H9 (cell line): ENCODE results near the gene SUN1. TPM values are rescaled to one million over a fixed set of nuclear protein-coding genes. Genes with fewer than 3 reads are reported as not detected.

Source experiments
- DNase-seq: peaks from one replicate; pipeline ENCODE4 v3.0.0-alpha.2; 2017
- H2AFZ ChIP-seq: one replicate; pipeline ENCODE4 v1.6.1; 2013; ENCODE audit warnings: mild to moderate bottlenecking, low read length, control low read depth, moderate library complexity
- H2AK5ac ChIP-seq: 2 replicates; pipeline ENCODE4 v1.6.1; 2013; ENCODE audit warnings: low read length, control low read depth, mixed read lengths; ENCODE audit not compliant: insufficient read length
- H2BK120ac ChIP-seq: one replicate; pipeline ENCODE4 v1.6.1; 2013; ENCODE audit warnings: low read depth, mild to moderate bottlenecking, low read length, control low read depth, inconsistent platforms; ENCODE audit not compliant: poor library complexity, severe bottlenecking
- H2BK12ac ChIP-seq: 2 replicates; pipeline ENCODE4 v1.6.1; 2013; ENCODE audit warnings: low read length, control low read depth, mixed read lengths, low read depth; ENCODE audit not compliant: insufficient read length
- H2BK15ac ChIP-seq: 2 replicates; pipeline ENCODE4 v1.6.1; 2013; ENCODE audit warnings: low read depth, low read length, control low read depth
- H2BK20ac ChIP-seq: one replicate; pipeline ENCODE4 v1.6.1; 2013; ENCODE audit warnings: low read depth, mild to moderate bottlenecking, low read length, control low read depth, inconsistent platforms; ENCODE audit not compliant: poor library complexity, severe bottlenecking
- H2BK5ac ChIP-seq: 2 replicates; pipeline ENCODE4 v1.6.1; 2013; ENCODE audit warnings: low read length, control low read depth, mixed read lengths; ENCODE audit not compliant: insufficient read length
- H3K14ac ChIP-seq: 2 replicates; pipeline ENCODE4 v1.6.1; 2013; ENCODE audit warnings: low read length, control low read depth; ENCODE audit not compliant: insufficient read depth
- H3K18ac ChIP-seq: 2 replicates; pipeline ENCODE4 v1.6.1; 2013; ENCODE audit warnings: low read depth, mild to moderate bottlenecking, mixed read lengths, low read length, control low read depth; ENCODE audit not compliant: insufficient read length
- H3K23ac ChIP-seq: 2 replicates; pipeline ENCODE4 v1.6.1; 2013; ENCODE audit warnings: low read length, control low read depth, mixed read lengths, low read depth; ENCODE audit not compliant: insufficient read length
- H3K23me2 ChIP-seq: 2 replicates; pipeline ENCODE4 v1.6.1; 2013; ENCODE audit warnings: low read depth, mild to moderate bottlenecking, mixed read lengths, low read length, control low read depth; ENCODE audit not compliant: insufficient read length, poor library complexity, severe bottlenecking
- H3K27ac ChIP-seq: 2 replicates; pipeline ENCODE4 v1.5.1; 2013; ENCODE audit warnings: low read length, control low read depth, mixed read lengths, low read depth; ENCODE audit not compliant: insufficient read length
- H3K27me3 ChIP-seq: 2 replicates; pipeline ENCODE4 v1.6.1; 2013; ENCODE audit warnings: low read length, control low read depth, inconsistent platforms; ENCODE audit not compliant: insufficient read depth
- H3K4ac ChIP-seq: 2 replicates; pipeline ENCODE4 v1.6.1; 2013; ENCODE audit warnings: low read depth, mild to moderate bottlenecking, control low read depth, inconsistent platforms, low read length, moderate library complexity
- H3K4me1 ChIP-seq: 2 replicates; pipeline ENCODE4 v1.6.1; 2013; ENCODE audit warnings: low read length, control low read depth, inconsistent platforms; ENCODE audit not compliant: insufficient read depth
- H3K4me2 ChIP-seq: 2 replicates; pipeline ENCODE4 v1.6.1; 2013; ENCODE audit warnings: low read length, control low read depth, mixed read lengths; ENCODE audit not compliant: insufficient read length, insufficient read depth
- H3K56ac ChIP-seq: 2 replicates; pipeline ENCODE4 v1.6.1; 2013; ENCODE audit warnings: low read depth, mild to moderate bottlenecking, mixed read lengths, low read length, control low read depth; ENCODE audit not compliant: insufficient read length
- H3K79me1 ChIP-seq: 2 replicates; pipeline ENCODE4 v1.6.1; 2013; ENCODE audit warnings: low read depth, mild to moderate bottlenecking, moderate library complexity, low read length, control low read depth, inconsistent platforms; ENCODE audit not compliant: insufficient read depth, poor library complexity, severe bottlenecking
- H3K79me2 ChIP-seq: 2 replicates; pipeline ENCODE4 v1.6.1; 2013; ENCODE audit warnings: low read length, control low read depth, inconsistent platforms; ENCODE audit not compliant: insufficient read depth
- H3K9ac ChIP-seq: 2 replicates; pipeline ENCODE4 v1.6.1; 2013; ENCODE audit warnings: low read length, control low read depth, mixed read lengths; ENCODE audit not compliant: insufficient read length; ENCODE audit errors: extremely low read depth
- H3K9me3 ChIP-seq: one replicate; pipeline ENCODE4 v1.6.1; 2013; ENCODE audit warnings: low read depth, low read length, inconsistent platforms; ENCODE audit not compliant: control insufficient read depth
- H3T11ph ChIP-seq: one replicate; pipeline ENCODE4 v1.6.1; 2013; ENCODE audit warnings: mild to moderate bottlenecking, low read length, control low read depth, inconsistent platforms
- H4K20me1 ChIP-seq: one replicate; pipeline ENCODE4 v1.6.1; 2013; ENCODE audit not compliant: control insufficient read depth, insufficient read length, insufficient read depth
- H4K5ac ChIP-seq: 2 replicates; pipeline ENCODE4 v1.6.1; 2013; ENCODE audit warnings: low read depth, mild to moderate bottlenecking, mixed read lengths, low read length, control low read depth; ENCODE audit not compliant: insufficient read length
- H4K8ac ChIP-seq: replicated peaks from 2 replicates; pipeline ENCODE4 v1.6.1; 2013; ENCODE audit warnings: low read length, control low read depth, mixed read lengths, low read depth; ENCODE audit not compliant: insufficient read length
- H4K91ac ChIP-seq: 2 replicates; pipeline ENCODE4 v1.6.1; 2013; ENCODE audit warnings: low read depth, mild to moderate bottlenecking, moderate library complexity, mixed read lengths, low read length, control low read depth; ENCODE audit not compliant: insufficient read length
- H3K27ac Mint-ChIP-seq, 3 experiments: 2 replicates in 2 of 3; 3 replicates in 1 of 3; pipeline ENCODE4 v1.8.0; 2020 to 2021; ENCODE audit warnings: mixed read lengths in 3 of 3, mild to moderate bottlenecking in 1 of 3, moderate library complexity in 1 of 3
- H3K27me3 Mint-ChIP-seq: 2 replicates; pipeline ENCODE4 v1.8.0; 2021; ENCODE audit warnings: low read depth, mild to moderate bottlenecking, moderate library complexity, mixed read lengths
- H3K36me3 Mint-ChIP-seq, 3 experiments: 2 replicates in 2 of 3; 3 replicates in 1 of 3; pipeline ENCODE4 v1.8.0; 2020 to 2021; ENCODE audit warnings: low read depth in 3 of 3, mixed read lengths in 3 of 3; ENCODE audit not compliant: insufficient read depth in 1 of 3
- H3K4me1 Mint-ChIP-seq, 2 experiments: 2 replicates each; pipeline ENCODE4 v1.8.0; 2020; ENCODE audit warnings: mixed read lengths in 2 of 2
- H3K4me3 Mint-ChIP-seq, 2 experiments: 2 replicates in 1 of 2; 3 replicates in 1 of 2; pipeline ENCODE4 v1.8.0; 2020 to 2021; ENCODE audit warnings: mild to moderate bottlenecking in 2 of 2, mixed read lengths in 2 of 2, moderate library complexity in 1 of 2
- H3K9me3 Mint-ChIP-seq, 2 experiments: 2 replicates in 1 of 2; 3 replicates in 1 of 2; pipeline ENCODE4 v1.8.0; 2020; ENCODE audit warnings: mild to moderate bottlenecking in 2 of 2, mixed read lengths in 2 of 2, moderate library complexity in 1 of 2
- WGBS: extraction: QIAGEN DNeasy Blood & Tissue Kit; methylation state at CpG from one replicate; pipeline ENCODE4 v1.1.7; 2013; ENCODE audit warnings: missing lambda C conversion rate, low lambda C conversion rate, mixed read lengths; ENCODE audit not compliant: insufficient read length; ENCODE audit errors: extremely low coverage; 5-methylcytosine and 5-hydroxymethylcytosine counted together
- total RNA-seq: library from RNA; stranded (reverse); gene quantifications from 2 replicates; pipeline ENCODE4 v1.2.1, GENCODE V29; 2021
- TF ChIP-seq, protein P1 (sequence below): fragments of 200-600 bp; sonication (generic); conservative IDR thresholded peaks from 3 replicates; pipeline ENCODE4 v1.8.0; 2021; ENCODE audit warnings: antibody characterized with exemption, mild to moderate bottlenecking

Gene SUN1
- total RNA-seq, 1 experiment from 2014 or later = 118 TPM

DNA sequence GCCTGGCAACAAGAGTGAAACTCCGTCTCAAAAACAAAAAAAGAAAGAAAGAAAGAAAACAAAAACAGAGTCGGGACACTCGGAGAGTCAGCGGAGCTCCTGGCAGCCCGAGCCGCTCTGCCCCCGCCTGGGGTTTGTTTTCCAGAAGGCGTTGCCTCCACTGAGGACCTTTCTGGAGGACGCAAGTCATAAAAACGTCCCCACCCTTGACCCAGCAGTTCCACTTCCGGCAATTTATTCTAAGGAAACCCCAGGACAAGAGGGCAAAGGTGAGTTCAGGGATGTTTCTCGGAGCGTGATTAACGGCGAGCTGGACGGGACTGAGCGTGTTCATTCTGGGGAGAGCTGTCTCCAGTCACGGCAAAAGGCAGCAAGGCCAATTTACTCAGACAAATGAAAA, 27.0 kb upstream of the SUN1 start:
- Histone ChIP-seq H2AK5ac (no peak overlapping the region), H3T11ph (no peak overlapping the region), H3K23ac (no peak overlapping the region), H3K79me2 (no peaks in the 10 kb centered on the region), H3K9ac (no peak overlapping the region), H3K79me1 (no peaks in the 10 kb centered on the region), H3K4me2 (no peak overlapping the region), H2AFZ (no peak overlapping the region), H3K27me3 (no peaks in the 10 kb centered on the region), H3K56ac (no peak overlapping the region), H3K4ac (no peak overlapping the region), H2BK5ac (no peak overlapping the region), H2BK120ac (no peak overlapping the region), H2BK15ac (no peak overlapping the region), H3K9me3 (no peaks in the 10 kb centered on the region), H4K20me1 (no peaks in the 10 kb centered on the region), H2BK12ac (no peak overlapping the region), H3K27ac (no peak overlapping the region), H4K5ac (no peak overlapping the region), H3K18ac (no peak overlapping the region), H3K4me1 (no peaks in the 10 kb centered on the region; the same call in 1 of the 2 replicates), H4K8ac (no peak overlapping the region), H2BK20ac (no peak overlapping the region), H3K23me2 (no peaks in the 10 kb centered on the region), H3K14ac (no peak overlapping the region), H4K91ac (no peak overlapping the region)
- H3K36me3 Mint-ChIP-seq = peaks cover 9 to 22% (median 12%) of the 10 kb centered on the region in 3 experiments
- peak overlapping the region in 1 of 3 experiments; percentile 13; a peak in 1 of 7 replicates for H3K27ac Mint-ChIP-seq
- TF ChIP-seq, protein P1, sequence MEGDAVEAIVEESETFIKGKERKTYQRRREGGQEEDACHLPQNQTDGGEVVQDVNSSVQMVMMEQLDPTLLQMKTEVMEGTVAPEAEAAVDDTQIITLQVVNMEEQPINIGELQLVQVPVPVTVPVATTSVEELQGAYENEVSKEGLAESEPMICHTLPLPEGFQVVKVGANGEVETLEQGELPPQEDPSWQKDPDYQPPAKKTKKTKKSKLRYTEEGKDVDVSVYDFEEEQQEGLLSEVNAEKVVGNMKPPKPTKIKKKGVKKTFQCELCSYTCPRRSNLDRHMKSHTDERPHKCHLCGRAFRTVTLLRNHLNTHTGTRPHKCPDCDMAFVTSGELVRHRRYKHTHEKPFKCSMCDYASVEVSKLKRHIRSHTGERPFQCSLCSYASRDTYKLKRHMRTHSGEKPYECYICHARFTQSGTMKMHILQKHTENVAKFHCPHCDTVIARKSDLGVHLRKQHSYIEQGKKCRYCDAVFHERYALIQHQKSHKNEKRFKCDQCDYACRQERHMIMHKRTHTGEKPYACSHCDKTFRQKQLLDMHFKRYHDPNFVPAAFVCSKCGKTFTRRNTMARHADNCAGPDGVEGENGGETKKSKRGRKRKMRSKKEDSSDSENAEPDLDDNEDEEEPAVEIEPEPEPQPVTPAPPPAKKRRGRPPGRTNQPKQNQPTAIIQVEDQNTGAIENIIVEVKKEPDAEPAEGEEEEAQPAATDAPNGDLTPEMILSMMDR = no peak
- H3K4me1 Mint-ChIP-seq = peaks cover 2 to 3% of the 10 kb centered on the region in 2 experiments; a peak in 2 of 4 replicates
- no peaks in the 10 kb centered on the region for H3K27me3 Mint-ChIP-seq
- H3K4me3 Mint-ChIP-seq = no peak overlapping the region
- no CpG with 5 or more reads among the region's 18 CpGs for WGBS
- no peak for DNase-seq
- peaks cover 17 to 23% of the 10 kb centered on the region in 2 experiments for H3K9me3 Mint-ChIP-seq
